GM12878 (cell line): ENCODE measurements around the gene PERCC1. TPM values are rescaled to one million over a fixed set of nuclear protein-coding genes. Genes with fewer than 3 reads are reported as not detected.

Experiments used
- BCLAF1 ChIP-seq: fragments of 450-650 bp; IDR thresholded peaks from 2 replicates; pipeline ENCODE4 v1.6.1; 2017; ENCODE audit warnings: antibody characterized with exemption, mild to moderate bottlenecking, moderate library complexity
- CBFB ChIP-seq: IDR thresholded peaks from 2 replicates; pipeline ENCODE4 v1.6.1; 2016; ENCODE audit warnings: antibody characterized with exemption, low read depth
- CEBPB ChIP-seq, 2 experiments: fragments of 150-350 bp in 1 of 2; IDR thresholded peaks; 2 replicates each; pipeline ENCODE4 v1.6.1; 2012 to 2014; ENCODE audit warnings: low read depth in 2 of 2, low read length in 2 of 2, borderline replicate concordance in 1 of 2, inconsistent platforms in 1 of 2
- E2F4 ChIP-seq: IDR thresholded peaks from 2 replicates; pipeline ENCODE4 v1.6.1; 2012; ENCODE audit warnings: low read depth, low read length, improper control_type of control experiment
- ELK1 ChIP-seq: IDR thresholded peaks from 2 replicates; pipeline ENCODE4 v1.6.1; 2012; ENCODE audit warnings: low read depth, low read length, improper control_type of control experiment
- ETV6 ChIP-seq, 2 experiments: fragments of 450-650 bp in 1 of 2; IDR thresholded peaks in 1 of 2; conservative IDR thresholded peaks in 1 of 2; 2 replicates each; pipeline ENCODE4 v1.6.1; 2014; ENCODE audit warnings: antibody characterized with exemption in 1 of 2, borderline replicate concordance in 1 of 2, low read depth in 1 of 2, mild to moderate bottlenecking in 1 of 2, moderate library complexity in 1 of 2
- GATAD2B ChIP-seq: fragments of 450-650 bp; conservative IDR thresholded peaks from 2 replicates; pipeline ENCODE4 v1.6.1; 2017; ENCODE audit warnings: low read depth, mild to moderate bottlenecking, moderate library complexity
- PKNOX1 ChIP-seq: fragments of 450-650 bp; IDR thresholded peaks from 2 replicates; pipeline ENCODE4 v1.6.1; 2016; ENCODE audit warnings: mild to moderate bottlenecking
- POLR2A ChIP-seq: IDR thresholded peaks from 2 replicates; pipeline ENCODE4 v1.6.1; 2011; ENCODE audit warnings: low read depth, mild to moderate bottlenecking, low read length
- PRDM15 ChIP-seq: fragments of 450-650 bp; formaldehyde crosslinking; IDR thresholded peaks from 2 replicates; pipeline ENCODE4 v1.4.0; 2020; ENCODE audit warnings: mild to moderate bottlenecking, moderate library complexity
- RB1 ChIP-seq: fragments of 450-650 bp; formaldehyde crosslinking; IDR thresholded peaks from 2 replicates; pipeline ENCODE4 v1.6.1; 2017; ENCODE audit warnings: mild to moderate bottlenecking, borderline replicate concordance
- RBBP5 ChIP-seq: fragments of 200-600 bp; sonication (generic); conservative IDR thresholded peaks from 2 replicates; pipeline ENCODE4 v1.6.1; 2016
- RUNX3 ChIP-seq: IDR thresholded peaks from 2 replicates; pipeline ENCODE4 v1.6.1; 2012; ENCODE audit warnings: low read length, inconsistent platforms
- SMARCA5 ChIP-seq: fragments of 450-650 bp; IDR thresholded peaks from 2 replicates; pipeline ENCODE4 v1.6.1; 2017; ENCODE audit warnings: mild to moderate bottlenecking
- SPI1 ChIP-seq: IDR thresholded peaks from 2 replicates; pipeline ENCODE4 v1.6.1; 2011; ENCODE audit warnings: low read depth, mild to moderate bottlenecking, low read length, moderate library complexity, borderline replicate concordance; ENCODE audit not compliant: insufficient read depth
- SREBF1 ChIP-seq: IDR thresholded peaks from 2 replicates; pipeline ENCODE4 v1.6.1; 2012; ENCODE audit warnings: mild to moderate bottlenecking, low read length
- STAT1 ChIP-seq: fragments of 450-650 bp; conservative IDR thresholded peaks from 2 replicates; pipeline ENCODE4 v1.6.1; 2014; ENCODE audit warnings: antibody characterized with exemption, mild to moderate bottlenecking
- STAT3 ChIP-seq: IDR thresholded peaks from 2 replicates; pipeline ENCODE4 v1.6.1; 2011; ENCODE audit warnings: low read depth, low read length, improper control_type of control experiment
- SUZ12 ChIP-seq: fragments of 200-600 bp; sonication (generic); IDR thresholded peaks from one replicate; pipeline ENCODE4 v1.6.1; 2018; ENCODE audit warnings: antibody characterized with exemption, mild to moderate bottlenecking; ENCODE audit not compliant: unreplicated experiment
- TARDBP ChIP-seq: IDR thresholded peaks from 2 replicates; pipeline ENCODE4 v1.6.1; 2016; ENCODE audit warnings: borderline replicate concordance
- ZBED1 ChIP-seq: IDR thresholded peaks from 2 replicates; pipeline ENCODE4 v1.6.1; 2016; ENCODE audit warnings: borderline replicate concordance
- polyA plus RNA-seq, 11 experiments: library from polyadenylated mRNA; depleted of rRNA in 4 of 11; unstranded in 6 of 11; stranded (reverse) in 5 of 11; fragments of >200 nt; fragmentation: Nextera tagmentation in 4 of 11; fragmentation: Illumina TruSeq in 1 of 11; extraction: Ambion mirVana in 4 of 11; extraction: Trizol in 1 of 11; gene quantifications; 1 replicate in 1 of 11; 2 replicates in 10 of 11; pipeline versions ENCODE4 v1.2.1 to v1.2.3, GENCODE V29; 2011 to 2016; ENCODE audit warnings: inconsistent platforms in 2 of 11, missing spikeins in 2 of 11, low read depth in 1 of 11
- total RNA-seq, 4 experiments: library from RNA; depleted of rRNA in 3 of 4; stranded (reverse); fragments of >200 nt in 3 of 4; fragmentation: Illumina TruSeq in 1 of 4; extraction: Trizol in 1 of 4; gene quantifications; 2 replicates each; pipeline versions ENCODE4 v1.2.1 to v1.2.3, GENCODE V29; 2013 to 2021

PERCC1 gene
- total and polyA plus RNA-seq, 10 of the 15 experiments (the other 5 are each of a cell fraction or from before 2014, with no cell fraction given), result not detected

- TF ChIP-seq BCLAF1 (no peak), POLR2A (peak; percentile 72), TARDBP (no peak), RBBP5 (no peak), PKNOX1 (no peak), CEBPB (IDR thresholded peaks at IDR 0.05; ENCODE audit: borderline replicate concordance in 1 of 2, low read depth in 2 of 2, low read length in 2 of 2) (no peak), CBFB (no peak), STAT1 (no peak), ETV6 (conservative IDR thresholded peaks at IDR 0.05 in 1 of 2, IDR thresholded peaks at IDR 0.05 in 1 of 2; ENCODE audit: borderline replicate concordance in 1 of 2, low read depth in 1 of 2) (no peak), SPI1 (peak; percentile 35; the same call in 1 of the 2 replicates), RB1 (no peak; the same call in 1 of the 2 replicates), ZBED1 (no peak), SMARCA5 (peak; percentile 93), STAT3 (no peak), SREBF1 (no peak), RUNX3 (no peak), ELK1 (no peak), GATAD2B (peak; percentile 43), E2F4 (no peak), SUZ12 (no peak), PRDM15 (CRISPR knock-in tag) (no peak)
These were observed 17.0 kb upstream of the PERCC1 start (continued) for GRCh38 chr16:1413684-1414531.
